Urinary bladder (tissue), 4 donors: Measurements from ENCODE around the gene SVOPL. TPM values are rescaled to one million over a fixed set of nuclear protein-coding genes. Genes with fewer than 3 reads are reported as not detected.
"Not testable (repeated sequence)": the region's sequence is repeated elsewhere in the genome, so short reads cannot be mapped to it uniquely, and the experiment has no call there.

Experiments
- DNase-seq: peaks from one replicate; pipeline ENCODE4 v3.0.0-alpha.2; 2015; ENCODE audit errors: extremely low spot score
- H3K27ac ChIP-seq: one replicate; pipeline ENCODE4 v1.5.1; 2013; ENCODE audit warnings: low read depth, mild to moderate bottlenecking, moderate library complexity
- H3K36me3 ChIP-seq: one replicate; pipeline ENCODE4 v1.6.1; 2013; ENCODE audit warnings: mild to moderate bottlenecking, moderate library complexity; ENCODE audit not compliant: insufficient read depth
- H3K4me1 ChIP-seq: one replicate; pipeline ENCODE4 v1.6.1; 2013; ENCODE audit warnings: mild to moderate bottlenecking, moderate library complexity; ENCODE audit not compliant: insufficient read depth
- H3K4me3 ChIP-seq: one replicate; pipeline ENCODE4 v1.5.1; 2013; ENCODE audit warnings: low read depth, low read length
- WGBS: extraction: QIAGEN DNeasy Blood & Tissue Kit; methylation state at CpG from one replicate; pipeline ENCODE4 v1.1.7; 2013; 5-methylcytosine and 5-hydroxymethylcytosine counted together
- polyA plus RNA-seq: library from polyadenylated mRNA; stranded (reverse); fragments of 200-250 nt; gene quantifications from one replicate; pipeline ENCODE4 v1.2.3, GENCODE V29; 2013
- total RNA-seq: library from RNA; depleted of rRNA; stranded (reverse); fragments of >200 nt; gene quantifications from one replicate; pipeline ENCODE4 v1.2.3, GENCODE V29; 2014
- donor health status: healthy with polysubstance abuse.
- donor health status: healthy.

Gene SVOPL
- total and polyA plus RNA-seq, 2 donors = 0.08 to 2.5 TPM

DNA sequence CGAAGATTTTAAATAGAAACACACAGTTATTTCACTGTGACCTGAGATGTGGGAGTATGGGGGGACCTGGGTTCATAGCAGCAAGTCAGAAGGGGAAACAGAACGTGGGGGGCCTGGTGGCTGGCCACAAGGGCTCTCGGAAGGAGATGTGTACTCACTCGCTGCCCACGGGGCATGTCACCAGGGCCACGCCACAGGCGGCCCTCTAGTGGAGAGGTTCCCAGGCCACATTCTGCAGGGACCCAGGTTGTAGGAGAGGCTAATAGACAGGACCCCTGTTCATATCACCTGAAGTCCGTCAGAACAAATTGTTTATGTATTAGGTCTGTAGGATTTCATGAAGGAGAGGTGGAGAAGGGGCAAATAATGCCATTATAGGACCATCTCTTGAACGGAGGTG, 25.1 kb upstream of the SVOPL start:
- DNase-seq = no peak
- no peaks in the 10 kb centered on the region for H3K36me3 ChIP-seq
- no peaks in the 10 kb centered on the region for H3K4me1 ChIP-seq
- no peak overlapping the region for H3K4me3 ChIP-seq
- H3K27ac ChIP-seq = no peak overlapping the region
- WGBS = 81% methylated on average over 9 of the region's 9 CpGs

DNA sequence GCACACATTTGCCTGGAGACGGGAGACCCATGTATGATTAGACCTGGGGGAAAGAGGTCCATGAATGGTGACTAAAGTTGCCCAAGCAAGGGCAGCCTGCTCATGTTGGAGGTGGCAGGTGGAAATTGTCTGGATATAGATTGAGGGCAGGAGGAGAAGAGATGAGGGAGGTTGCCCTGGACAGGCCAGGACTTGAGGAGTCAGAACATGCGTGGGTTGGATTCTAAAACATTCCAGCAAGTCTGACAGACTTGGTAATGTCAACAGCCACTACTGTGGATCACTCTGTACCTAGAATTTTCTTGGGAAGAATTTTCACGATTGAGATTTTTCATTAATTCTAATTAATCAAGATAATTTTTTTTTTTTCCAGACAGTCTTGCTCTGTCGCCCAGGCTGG, 19.1 kb upstream of the SVOPL start:
- Histone ChIP-seq H3K4me1 (no peaks in the 10 kb centered on the region), H3K4me3 (no peak overlapping the region), H3K27ac (no peak overlapping the region), H3K36me3 (no peaks in the 10 kb centered on the region)
- DNase-seq = no peak
- WGBS = 62% methylated on average over 4 of the region's 4 CpGs

DNA sequence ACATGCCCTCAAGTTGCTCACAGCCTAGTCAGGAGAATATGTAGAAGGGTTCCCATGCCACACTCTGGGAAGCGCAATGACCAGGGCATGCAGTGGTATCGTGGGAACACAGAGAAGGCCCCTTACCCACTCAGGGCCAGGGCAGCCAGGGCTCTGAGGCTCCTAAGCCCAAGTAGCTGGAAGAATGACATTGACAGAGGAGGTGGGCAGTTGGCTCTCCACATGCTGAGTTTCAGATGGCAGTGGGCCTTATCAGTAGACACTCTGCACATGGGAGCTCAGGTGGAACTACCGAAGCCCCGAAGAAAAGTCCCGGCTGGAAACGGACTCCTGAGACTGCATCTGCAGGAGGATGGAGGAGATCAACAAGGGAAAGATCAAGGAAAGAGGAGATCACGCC, 15.7 kb upstream of the SVOPL start:
- Histone ChIP-seq H3K4me1 (no peaks in the 10 kb centered on the region), H3K4me3 (no peak overlapping the region), H3K36me3 (no peaks in the 10 kb centered on the region), H3K27ac (no peak overlapping the region)
- no peak for DNase-seq
- 94% methylated on average over 7 of the region's 7 CpGs for WGBS

DNA sequence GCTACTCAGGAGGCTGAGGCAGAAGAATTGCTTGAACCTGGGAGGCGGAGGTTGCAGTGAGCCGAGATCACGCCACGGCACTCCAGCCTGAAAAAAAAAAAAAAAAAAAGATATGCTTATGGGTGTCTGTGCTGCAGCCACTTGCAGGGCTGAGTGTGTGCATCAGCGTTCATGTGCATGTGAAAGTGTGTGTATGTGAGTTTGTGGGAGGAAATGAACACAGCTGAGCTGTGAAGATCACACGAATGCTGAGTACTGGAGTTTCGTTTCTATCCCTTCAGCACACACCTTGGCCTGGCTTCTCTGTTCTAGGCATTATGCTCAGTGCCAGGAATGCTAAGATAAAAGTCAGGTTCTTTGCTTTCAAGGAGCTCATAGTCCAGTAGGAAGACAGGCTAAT, 12.0 kb upstream of the SVOPL start:
- 90% methylated on average over 7 of the region's 7 CpGs for WGBS
- no peaks in the 10 kb centered on the region for H3K4me1 ChIP-seq
- H3K36me3 ChIP-seq = no peaks in the 10 kb centered on the region
- H3K4me3 ChIP-seq = no peak overlapping the region
- H3K27ac ChIP-seq = no peak overlapping the region
- DNase-seq = no peak

DNA sequence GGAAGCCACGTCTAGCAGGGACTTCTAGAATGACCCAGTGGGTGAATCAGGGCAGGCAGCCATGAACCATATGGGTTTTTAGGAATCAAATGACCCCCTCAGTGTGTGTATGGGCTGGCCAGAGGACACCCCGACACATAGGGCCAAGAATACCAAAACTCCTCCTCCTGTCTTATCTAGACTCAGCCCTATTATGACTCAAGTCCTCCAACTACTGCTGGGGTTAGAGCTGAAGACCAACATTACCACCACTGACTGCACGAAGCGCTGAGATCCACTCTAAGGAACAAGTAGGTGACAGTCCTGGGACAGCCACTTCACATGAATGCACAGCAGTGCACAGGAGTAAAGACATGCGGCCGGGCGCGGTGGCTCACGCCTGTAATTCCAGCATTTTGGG, 11.5 kb upstream of the SVOPL start:
- Histone ChIP-seq H3K4me3 (no peak overlapping the region), H3K4me1 (no peaks in the 10 kb centered on the region), H3K27ac (no peak overlapping the region), H3K36me3 (no peaks in the 10 kb centered on the region)
- DNase-seq = no peak
- 94% methylated on average over 9 of the region's 9 CpGs for WGBS

DNA sequence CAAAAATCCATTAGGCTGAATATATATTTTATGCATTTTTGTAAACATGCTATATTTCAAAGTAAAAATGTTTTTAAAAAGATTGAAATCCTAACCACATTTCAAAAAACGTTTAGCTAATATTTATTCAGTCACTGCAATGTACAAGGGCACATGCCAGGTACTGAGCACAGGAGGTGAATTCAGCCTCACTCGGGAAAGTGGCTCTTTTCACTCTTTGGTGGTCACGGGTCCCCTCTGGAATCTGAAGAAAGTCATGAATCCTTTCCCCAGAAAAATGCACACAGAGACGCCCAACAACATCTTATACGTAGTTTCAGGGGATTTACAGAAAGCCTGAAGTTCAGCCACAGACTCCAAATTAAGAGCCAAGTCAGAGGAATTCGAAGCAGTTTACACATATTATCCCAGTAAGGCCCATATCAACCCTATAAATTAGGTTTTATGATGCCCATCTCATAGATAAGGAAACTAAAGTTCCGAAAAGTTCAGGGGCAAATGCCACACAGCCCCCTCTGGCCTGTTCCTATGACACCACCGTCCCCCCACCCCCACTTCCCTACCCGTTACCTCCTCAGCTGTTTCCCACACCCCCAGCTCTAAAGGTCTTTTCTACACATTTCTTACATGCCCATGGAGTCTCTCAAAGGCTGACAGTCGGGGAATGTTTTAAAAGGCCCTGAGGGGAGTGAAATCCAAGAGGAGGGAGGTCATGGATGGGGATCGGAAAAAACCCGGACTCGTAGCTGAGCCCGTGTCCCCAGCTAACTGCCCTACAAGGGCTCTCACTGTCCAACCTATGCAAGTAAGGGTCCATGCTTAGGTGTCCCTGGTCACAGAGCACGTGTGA, 9.6 kb upstream of the SVOPL start:
- no peak for DNase-seq
- 47% methylated on average over 15 of the region's 15 CpGs for WGBS
- H3K4me3 ChIP-seq = no peak overlapping the region

DNA sequence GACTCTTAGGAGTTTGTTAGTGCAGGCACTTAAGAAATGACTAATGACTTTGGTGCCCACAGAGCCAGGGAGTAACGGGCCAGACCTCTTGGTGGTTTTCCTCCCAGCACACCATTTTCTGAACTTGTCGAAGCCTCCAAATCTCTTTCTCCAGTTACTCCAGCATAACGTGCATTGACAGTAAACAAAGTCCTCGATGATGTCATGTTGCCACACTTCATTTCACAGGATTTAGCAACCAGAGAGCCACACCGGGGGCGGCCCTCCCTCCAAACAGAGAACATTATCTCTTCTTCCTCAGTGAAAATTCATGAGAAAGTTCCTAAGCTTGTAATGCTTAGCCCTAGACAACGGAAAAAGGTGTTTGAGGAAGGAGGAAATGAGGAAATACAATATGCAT, 4.0 kb upstream of the SVOPL start:
- WGBS = 55% methylated on average over 7 of the region's 7 CpGs

More for the DNA sequence above, 9.6 kb upstream of the SVOPL start:
- Histone ChIP-seq H3K4me1 (no peaks in the 10 kb centered on the region), H3K27ac (no peak overlapping the region), H3K36me3 (no peaks in the 10 kb centered on the region)

DNA sequence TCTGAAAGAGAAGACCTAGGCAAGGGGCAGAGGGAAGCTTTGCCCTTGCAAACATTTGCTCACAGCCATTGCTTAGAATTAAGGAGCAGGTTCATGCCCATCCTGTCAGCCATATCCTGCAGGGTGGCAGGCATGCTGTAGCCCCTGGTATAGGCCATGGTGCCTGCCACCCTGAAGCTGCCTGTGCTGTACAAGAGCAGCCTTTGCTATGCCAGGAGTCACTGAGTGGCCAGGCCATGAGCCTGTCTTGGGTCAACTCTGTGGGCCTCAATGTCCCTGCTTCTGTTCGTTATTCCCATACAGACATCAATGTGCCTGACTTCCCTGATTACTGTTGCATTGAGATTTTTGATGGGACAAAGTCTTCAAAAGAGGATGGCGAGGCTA, 368 bp upstream of the SVOPL start:
- Histone ChIP-seq H3K4me1 (no peaks in the 10 kb centered on the region), H3K36me3 (no peaks in the 10 kb centered on the region), H3K27ac (no peak overlapping the region), H3K4me3 (no peak overlapping the region)
- whole genome bisulfite sequencing = 92% methylated on average over 2 of the region's 2 CpGs
- no peak for DNase-seq

More for the DNA sequence above, 4.0 kb upstream of the SVOPL start:
- Histone ChIP-seq H3K4me3 (no peak overlapping the region), H3K4me1 (no peaks in the 10 kb centered on the region), H3K36me3 (no peaks in the 10 kb centered on the region), H3K27ac (no peak overlapping the region)
- no peak for DNase-seq

DNA sequence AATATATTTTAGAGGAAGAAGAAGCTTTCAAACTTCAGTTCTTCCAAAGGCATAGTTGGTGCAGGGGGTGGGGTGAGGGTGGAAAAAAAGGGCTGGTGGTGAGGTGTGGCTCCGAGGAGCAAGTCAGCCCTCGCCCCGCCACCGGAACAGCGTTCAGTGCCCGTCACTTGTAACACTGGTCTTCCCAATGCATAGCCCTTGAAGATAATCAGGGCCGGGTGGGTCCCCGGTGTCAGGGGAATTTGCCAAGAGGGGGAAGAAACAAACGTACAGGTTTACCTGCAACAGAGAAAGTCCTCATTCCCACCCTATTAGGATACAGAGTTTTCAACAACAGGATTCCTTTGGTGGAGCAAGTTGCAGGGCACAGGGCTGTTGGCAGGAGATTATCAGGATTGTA, 1.5 kb downstream of the SVOPL start:
- no peak for DNase-seq
- H3K27ac ChIP-seq = no peak overlapping the region
- H3K4me3 ChIP-seq = no peak overlapping the region
- no peaks in the 10 kb centered on the region for H3K4me1 ChIP-seq
- 84% methylated on average over 9 of the region's 9 CpGs for WGBS
- no peaks in the 10 kb centered on the region for H3K36me3 ChIP-seq

DNA sequence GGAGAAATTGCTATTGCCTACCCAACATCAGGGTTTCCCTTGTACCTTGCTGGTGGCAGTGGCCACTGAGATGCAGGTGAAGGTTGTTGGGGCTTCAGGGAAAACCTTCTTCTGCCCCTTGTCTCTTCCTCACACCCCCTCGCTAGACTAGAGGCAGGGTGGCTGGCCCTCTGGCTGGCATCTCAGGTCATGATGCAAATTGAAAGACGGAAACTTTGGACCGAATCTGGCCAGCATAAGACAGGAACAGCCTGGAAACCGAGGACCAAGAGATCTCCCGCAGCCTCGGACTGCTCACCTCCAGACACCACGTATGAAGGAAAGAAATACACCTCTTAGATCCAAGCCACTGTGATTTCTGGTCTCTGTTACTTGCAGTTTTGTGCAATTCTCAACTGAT, 2.9 kb downstream of the SVOPL start:
- H3K4me3 ChIP-seq = no peak overlapping the region
- H3K36me3 ChIP-seq = no peaks in the 10 kb centered on the region
- WGBS = 92% methylated on average over 7 of the region's 7 CpGs
- H3K27ac ChIP-seq = no peak overlapping the region
- H3K4me1 ChIP-seq = no peaks in the 10 kb centered on the region
- DNase-seq = no peak

DNA sequence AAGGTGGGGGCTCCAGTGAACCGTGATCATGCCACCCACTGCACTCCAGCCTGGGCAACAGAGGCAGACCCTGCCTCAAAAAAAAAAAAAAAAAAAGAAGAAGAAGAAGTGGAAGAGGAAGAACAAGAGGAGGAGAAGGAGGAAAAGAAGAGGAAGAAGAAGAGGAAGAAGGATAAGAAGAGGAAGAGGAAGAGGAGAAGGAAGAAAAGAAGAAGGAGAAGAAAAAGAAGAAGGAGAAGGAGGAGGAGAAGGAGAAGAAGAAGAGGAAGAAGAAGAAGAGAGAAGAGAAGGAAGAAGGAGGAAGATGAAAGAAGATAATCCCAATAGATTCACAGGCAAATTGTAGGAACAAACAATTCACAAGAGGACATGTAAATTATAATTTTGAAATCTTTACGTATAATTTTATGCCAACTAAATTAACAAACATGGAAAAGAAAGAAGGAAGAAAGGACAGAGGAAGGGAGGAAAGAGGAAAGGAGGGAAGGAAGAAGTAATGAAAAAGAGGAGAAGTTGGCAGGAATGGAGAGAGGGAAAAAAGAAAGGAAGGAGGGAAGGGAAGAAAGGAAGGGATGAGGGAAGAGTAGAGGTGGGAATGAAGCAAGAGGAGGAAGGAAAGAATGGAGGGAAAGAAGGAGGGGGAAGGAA, 3.5 kb downstream of the SVOPL start:
- Histone ChIP-seq H3K36me3 (no peaks in the 10 kb centered on the region), H3K4me1 (no peaks in the 10 kb centered on the region), H3K27ac (no peak overlapping the region), H3K4me3 (no peak overlapping the region)
- DNase-seq = no peak
- WGBS = 87% methylated on average over 2 of the region's 2 CpGs

DNA sequence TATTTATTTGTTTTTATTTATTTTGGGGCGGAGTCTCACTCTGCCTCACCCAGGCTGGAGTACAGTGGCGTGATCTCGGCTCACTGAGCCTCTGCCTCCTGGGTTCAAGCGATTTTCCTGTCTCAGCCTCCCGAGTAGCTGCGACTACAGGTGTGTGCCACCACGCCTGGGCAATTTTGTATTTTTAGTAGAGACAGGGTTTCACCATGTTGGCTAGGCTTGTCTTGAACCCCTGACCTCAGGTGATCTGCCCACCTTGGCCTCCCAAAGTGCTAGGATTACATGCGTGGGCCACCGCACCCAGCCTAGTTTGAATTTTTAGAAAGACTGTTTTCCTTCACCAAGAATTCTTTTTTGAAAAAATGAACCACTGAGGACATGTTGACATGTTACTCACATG, 5.4 kb downstream of the SVOPL start:
- not testable (repeated sequence) for H3K27ac ChIP-seq, DNase-seq, H3K4me3 ChIP-seq, H3K4me1 ChIP-seq, H3K36me3 ChIP-seq
- 89% methylated on average over 9 of the region's 9 CpGs for WGBS

DNA sequence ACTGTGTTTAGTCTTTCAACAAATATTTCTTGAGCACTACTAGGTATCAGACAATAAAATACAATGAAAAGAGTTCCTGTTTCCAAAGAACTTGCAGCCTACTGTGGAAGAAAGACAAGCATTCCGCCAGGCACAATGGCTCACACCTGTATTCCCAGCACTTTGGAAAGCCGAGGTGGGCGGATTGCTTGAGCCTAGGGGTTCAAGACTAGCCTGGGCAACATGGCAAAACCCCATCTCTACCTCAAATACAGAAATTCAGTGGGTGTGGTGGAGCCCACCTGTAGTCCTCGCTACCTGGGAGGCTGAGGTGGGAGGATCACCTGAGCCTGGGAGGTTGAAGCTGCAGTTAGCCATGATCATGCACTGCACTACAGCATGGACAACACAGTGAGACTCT, 6.1 kb downstream of the SVOPL start:
- 95% methylated on average over 4 of the region's 4 CpGs for WGBS
- Histone ChIP-seq H3K4me1 (no peaks in the 10 kb centered on the region), H3K36me3 (no peaks in the 10 kb centered on the region), H3K27ac (no peak overlapping the region), H3K4me3 (no peak overlapping the region)
- no peak for DNase-seq

DNA sequence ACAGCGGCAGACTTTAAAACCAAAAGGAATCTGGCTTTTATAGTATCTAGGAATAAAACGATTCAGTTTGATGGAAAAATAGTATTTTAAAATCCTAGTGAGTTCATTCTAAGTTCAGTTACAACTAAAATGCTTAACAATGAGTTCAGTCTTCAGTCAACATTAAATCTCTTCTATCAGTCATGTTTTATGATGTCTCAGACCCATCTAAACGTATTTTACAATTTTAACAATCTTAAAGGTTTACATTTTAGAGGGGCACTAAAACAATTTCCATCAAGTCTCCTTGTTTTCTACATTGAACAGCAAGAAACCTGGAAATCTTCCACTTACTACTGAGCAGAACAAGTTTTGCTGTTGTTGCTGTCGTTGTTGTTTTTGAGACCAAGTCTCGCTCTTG, 10.0 kb downstream of the SVOPL start:
- 58% methylated on average over 5 of the region's 5 CpGs for WGBS
- Histone ChIP-seq H3K4me1 (no peaks in the 10 kb centered on the region), H3K27ac (no peak overlapping the region), H3K36me3 (no peaks in the 10 kb centered on the region), H3K4me3 (no peak overlapping the region)
- DNase-seq = no peak
